NCI-H2227 (cell line): ENCODE results near the gene SUPT4H1.

Experiments used
- DNase-seq: peaks from one replicate; lab custom pipeline; 2025; ENCODE audit not compliant: unreplicated experiment; lab: John Stamatoyannopoulos, UW

Gene SUPT4H1

GRCh38 chr17:58365185-58365979, 13.4 kb upstream of the SUPT4H1 start:
- DNase-seq, result no peak

DNA sequence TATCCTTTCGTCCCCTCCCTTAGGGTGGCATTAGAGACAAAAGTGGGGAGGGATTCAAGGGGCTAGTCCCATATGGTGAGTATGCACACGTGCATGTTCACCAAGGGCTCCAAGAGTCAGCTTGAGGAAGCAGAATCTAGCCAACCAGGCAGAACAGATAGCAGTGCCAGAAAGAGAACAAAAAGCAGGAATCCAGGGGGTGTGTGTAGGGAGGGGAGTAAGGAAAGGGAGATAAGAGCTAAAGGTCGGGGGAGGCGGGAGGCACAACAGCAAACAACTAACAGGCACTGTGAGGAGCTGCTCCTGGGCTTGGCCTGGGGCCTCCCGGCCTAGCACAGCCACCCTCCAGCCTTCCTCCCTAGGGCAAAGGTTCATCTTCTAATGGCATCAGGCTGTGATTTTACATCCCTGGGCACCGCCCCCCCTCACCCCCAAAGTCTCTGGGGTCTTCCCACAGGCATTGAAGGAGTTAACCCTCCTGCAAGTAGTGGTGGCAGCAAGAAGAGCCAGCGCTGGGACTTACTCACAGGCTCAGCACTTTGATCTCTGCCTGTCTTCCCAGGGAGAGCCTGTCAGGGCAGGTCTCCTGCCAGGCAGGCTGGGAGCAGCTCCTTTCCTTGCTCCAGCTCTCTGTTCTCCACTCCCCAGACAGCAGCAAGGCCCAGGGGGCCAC, 12.4 kb upstream of the SUPT4H1 start:
- DNase-seq, result no peak

DNA sequence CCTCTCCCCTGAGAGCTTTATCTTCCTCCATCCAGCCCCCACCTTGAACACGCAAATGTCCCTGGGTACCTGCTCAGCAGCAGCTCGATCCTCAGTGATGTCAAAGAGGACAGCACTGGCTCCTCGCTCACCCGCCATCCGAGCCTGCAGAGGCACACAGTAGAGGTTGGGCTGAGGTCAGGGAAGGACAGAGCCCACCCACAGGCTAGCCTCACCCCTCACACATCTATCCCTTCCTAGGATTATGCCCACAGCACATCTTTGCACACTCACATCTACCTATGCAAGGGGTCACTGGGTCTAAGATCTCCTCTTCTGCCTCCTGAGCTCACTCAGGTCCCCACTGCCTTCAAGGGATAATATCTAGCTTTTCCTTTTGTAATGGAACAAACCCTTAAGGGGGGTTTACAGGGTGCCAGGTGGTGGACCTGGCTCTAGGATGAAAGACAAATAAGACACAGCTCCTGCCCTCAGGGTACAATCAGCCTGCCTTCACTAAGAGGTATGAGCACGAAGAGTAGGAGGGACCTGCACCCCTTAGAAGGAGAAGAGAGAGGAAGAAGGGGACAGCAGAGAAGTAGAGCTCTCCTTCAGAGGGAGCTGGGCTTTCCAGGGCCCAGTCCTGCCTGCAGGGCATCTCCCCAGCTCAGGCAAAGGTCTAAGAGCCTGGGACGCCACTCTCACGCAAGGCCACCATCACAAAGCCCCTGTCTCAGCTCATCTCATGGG, 11.6 kb upstream of the SUPT4H1 start:
- DNase-seq, result no peak

DNA sequence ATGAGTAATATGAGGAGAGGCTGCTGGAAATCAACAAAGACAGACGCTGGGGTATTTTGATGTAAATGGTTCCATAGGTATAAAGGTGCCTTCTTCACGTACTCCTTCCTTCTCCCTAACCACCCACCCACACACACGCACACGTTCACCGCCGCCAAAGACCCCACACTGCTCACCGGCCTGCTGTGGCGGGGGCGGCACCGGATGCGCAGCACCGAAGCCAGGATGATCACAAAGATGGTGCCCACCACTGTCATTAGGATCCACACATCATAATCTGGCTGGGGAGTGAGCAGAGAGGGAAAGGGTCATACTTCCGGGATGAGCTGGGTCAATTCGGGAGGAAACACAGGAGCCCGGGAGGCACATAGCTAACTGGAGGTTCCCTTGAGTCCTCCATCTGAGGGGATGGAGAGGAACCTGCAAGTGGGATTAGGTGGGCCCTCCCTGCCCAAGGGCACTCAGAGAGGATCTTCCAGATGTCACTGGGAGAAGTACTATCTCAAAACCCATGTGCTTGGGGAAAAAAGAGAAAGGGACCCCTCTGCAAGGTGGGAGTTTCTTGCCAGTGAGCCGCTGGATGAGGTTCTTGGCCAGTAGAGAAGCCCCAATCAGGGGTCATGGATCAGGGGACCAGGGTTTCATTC, 10.5 kb upstream of the SUPT4H1 start:
- DNase-seq, result no peak

DNA sequence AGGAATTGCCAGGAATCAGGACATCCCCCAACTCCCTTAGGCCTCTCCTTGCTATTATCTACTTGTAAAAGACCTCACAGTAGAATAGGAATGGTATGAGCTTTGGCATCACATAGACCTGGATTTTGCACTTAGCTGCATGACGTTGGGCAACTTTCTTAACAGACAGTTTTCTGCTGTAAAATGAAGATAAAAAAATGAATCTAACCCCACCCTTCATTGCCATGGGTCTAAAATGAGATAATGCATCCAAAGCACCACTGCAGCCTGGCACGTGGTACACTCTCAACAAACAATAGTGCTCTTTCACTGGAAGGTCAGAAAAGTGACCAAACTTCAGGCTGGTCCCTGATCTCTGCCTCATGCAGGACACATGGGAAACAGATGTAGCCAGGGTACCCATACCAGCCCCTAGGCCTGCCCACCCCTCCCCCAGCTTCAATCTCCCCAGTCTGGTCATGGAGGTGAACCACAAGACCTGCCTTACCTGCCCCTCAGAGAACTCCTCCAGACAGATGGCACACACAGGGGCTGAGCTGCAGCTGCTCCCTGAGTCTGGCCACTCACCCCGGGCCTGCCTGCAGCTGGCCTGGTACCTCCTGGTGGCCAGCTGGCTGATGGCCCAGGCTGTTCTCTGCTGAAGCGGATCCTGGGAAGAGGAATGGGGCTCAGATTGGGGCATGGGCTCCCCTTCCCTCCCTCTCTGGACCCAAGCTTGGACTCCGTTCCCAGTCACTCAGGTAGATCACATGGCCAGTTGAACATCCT, 8.5 kb upstream of the SUPT4H1 start:
- no peak for DNase-seq

- no peak for DNase-seq
These were observed 6.6 kb upstream of the SUPT4H1 start for GRCh38 chr17:58358408-58359172.

- DNase-seq, result no peak
These were observed 5.6 kb upstream of the SUPT4H1 start for GRCh38 chr17:58357312-58358297.

- DNase-seq, result no peak
These were observed 4.2 kb upstream of the SUPT4H1 start for GRCh38 chr17:58356231-58356630.

DNA sequence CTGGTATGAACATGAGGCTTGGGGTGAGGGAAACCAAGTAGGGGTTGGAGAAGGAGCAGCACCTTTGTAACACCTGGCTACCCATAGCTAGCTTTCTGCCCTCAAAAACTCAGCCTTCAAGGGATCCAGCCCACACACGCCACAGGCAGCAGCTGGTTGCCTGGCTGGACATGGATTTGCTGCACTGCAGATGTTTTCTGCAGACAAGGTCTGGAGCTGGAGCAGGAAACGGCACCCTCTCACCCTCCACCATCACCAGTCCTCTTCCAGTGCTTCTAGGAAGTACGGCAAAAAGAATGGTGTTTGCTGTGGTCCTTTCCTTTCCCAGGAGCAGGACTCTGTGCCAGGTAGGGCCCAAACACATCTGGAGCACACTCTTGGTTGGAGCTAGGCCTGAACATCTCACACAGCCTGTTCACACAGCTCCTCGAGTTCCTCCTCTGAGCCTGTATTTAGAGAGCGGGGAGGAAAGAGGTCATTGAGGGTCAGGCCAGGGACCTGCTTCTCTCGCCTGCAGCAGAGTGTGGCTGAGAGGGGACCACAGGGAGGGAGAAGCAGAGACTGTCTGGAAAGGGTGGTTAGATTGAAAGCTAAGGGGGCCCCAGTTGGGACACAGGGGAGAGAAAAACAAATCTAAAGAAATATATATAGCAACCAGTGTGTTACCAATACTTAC, 2.7 kb upstream of the SUPT4H1 start:
- no peak for DNase-seq

GRCh38 chr17:58353389-58353825, 1.4 kb upstream of the SUPT4H1 start:
- DNase-seq, result no peak

DNA sequence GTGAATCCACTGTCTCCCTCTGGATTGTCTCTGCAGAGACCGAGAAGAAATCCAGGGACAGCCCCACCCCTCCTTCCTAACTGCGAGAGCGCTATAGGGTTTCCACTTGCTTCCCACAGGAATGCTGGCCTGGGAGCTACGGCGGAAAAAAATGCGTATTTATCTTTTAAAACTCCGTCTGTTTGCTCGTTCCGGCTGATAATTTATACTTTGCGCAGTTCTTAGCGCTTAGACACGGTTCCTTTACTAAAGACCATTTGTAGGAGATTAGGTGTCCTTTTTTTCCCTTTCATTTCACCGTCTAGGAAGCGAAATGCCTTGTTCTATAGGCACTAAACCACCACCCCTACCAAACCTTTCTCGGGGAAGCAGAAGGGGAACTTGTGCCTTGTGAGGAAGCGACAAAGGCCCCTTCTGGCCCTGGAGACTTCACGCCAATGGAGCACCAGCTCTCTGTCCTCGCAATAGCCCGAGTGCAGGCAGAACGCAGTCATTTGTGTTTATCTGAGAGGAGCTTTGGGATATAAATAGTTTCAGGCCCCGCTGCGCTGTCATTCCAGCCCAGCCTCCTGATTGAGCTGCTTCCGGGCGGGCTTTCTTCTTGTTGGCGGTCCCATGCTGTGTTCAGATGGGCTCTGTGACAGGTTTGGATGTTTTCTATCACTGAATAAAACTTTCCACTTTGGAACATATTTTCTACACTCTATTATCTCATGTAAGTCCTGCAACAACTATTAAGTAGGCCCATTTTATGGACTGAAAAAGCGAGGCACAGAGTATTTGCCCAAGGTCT, 791 bp upstream of the SUPT4H1 start:
- peak; percentile 67 for DNase-seq

DNA sequence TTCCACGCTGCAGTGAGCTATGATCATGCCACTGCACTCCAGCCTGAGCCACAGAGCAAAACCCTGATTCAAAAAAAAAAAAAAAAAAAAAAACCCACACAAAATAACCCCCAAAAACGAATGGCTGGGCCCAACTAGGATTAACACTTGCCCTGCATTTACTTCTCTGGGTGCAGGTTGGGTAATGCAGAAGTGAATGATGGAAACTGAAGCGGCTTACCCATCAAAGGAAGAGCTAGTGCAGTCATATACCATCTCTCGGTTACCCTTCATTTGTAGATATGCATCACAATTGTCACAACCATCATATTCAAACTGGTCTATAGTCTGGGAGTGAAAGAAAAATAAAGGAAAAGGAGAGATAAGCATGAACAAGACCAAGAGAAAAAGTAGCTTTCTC, 819 bp downstream of the SUPT4H1 start:
- no peak for DNase-seq

DNA sequence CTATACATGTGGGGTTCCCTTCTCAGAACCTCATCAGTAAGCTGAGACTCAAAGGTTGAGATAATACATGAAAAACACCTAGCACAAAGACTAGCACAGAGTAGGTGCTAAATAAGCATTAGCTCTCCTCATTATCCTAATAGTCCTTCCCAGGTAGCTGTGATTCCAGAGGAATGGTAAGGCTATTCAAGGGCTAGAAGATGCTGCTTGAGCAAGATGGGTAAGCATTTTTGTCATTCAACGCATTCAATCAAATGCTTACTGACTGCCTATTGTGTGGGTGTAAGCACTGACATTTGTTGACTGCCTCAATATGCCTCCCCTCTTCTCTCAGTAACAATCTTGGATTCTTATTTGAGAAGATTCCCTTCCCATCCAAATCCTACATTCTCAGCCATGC, 4.0 kb downstream of the SUPT4H1 start:
- no peak for DNase-seq

DNA sequence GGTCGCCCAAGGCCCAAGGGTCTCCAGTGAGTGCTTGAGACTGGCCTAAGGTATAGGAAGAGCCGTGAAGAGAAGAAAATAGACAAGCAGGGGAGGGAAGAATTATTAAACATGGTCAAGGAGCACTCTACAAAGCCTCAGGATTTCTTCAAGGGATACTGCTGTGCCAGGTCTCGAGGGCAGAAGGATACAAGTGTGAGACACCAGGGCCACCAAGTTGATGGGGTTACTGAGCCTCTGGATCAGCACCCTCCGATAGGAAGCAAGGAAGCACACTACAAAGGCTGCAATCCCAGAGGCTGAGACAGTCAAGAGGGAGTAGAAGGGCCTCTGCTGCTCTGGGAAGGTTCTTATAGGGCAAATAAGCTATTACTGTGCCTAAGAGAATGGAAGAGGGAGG, 6.5 kb downstream of the SUPT4H1 start:
- DNase-seq, result no peak

- DNase-seq, result no peak
These were observed 7.2 kb downstream of the SUPT4H1 start for GRCh38 chr17:58344791-58345157.

- no peak for DNase-seq
These were observed 7.8 kb downstream of the SUPT4H1 start for GRCh38 chr17:58344047-58344790.

- DNase-seq, result no peak
These were observed 8.9 kb downstream of the SUPT4H1 start for GRCh38 chr17:58343131-58343530.
